HEK293 (cell line): ENCODE measurements around the gene ASCC1.

Experiments
- BCL11A ChIP-seq: fragments of 450-650 bp; formaldehyde crosslinking; IDR thresholded peaks from 2 replicates; pipeline ENCODE4 v1.5.1; 2016; ENCODE audit warnings: low read depth, missing biosample characterization, missing genetic modification characterization
- BCL6B ChIP-seq: fragments of 450-650 bp; formaldehyde crosslinking; IDR thresholded peaks from 2 replicates; pipeline ENCODE4 v1.5.1; 2017; ENCODE audit warnings: missing biosample characterization, missing genetic modification characterization
- GFI1B ChIP-seq: fragments of 450-650 bp; formaldehyde crosslinking; IDR thresholded peaks from 2 replicates; pipeline ENCODE4 v1.5.1; 2016; ENCODE audit warnings: missing biosample characterization, missing genetic modification characterization
- IKZF3 ChIP-seq: fragments of 450-650 bp; IDR thresholded peaks from 2 replicates; pipeline ENCODE4 v1.5.0; 2018; ENCODE audit warnings: missing biosample characterization, mild to moderate bottlenecking, missing genetic modification characterization, moderate library complexity
- KLF17 ChIP-seq: fragments of 450-650 bp; formaldehyde crosslinking; IDR thresholded peaks from 2 replicates; pipeline ENCODE4 v1.5.1; 2016; ENCODE audit warnings: missing biosample characterization, missing genetic modification characterization
- MZF1 ChIP-seq: fragments of 450-650 bp; formaldehyde crosslinking; IDR thresholded peaks from 2 replicates; pipeline ENCODE4 v1.5.1; 2017; ENCODE audit warnings: missing biosample characterization, missing genetic modification characterization, borderline replicate concordance
- OSR2 ChIP-seq: fragments of 450-650 bp; formaldehyde crosslinking; IDR thresholded peaks from 2 replicates; pipeline ENCODE4 v1.5.1; 2016; ENCODE audit warnings: missing biosample characterization, missing genetic modification characterization
- OVOL3 ChIP-seq: fragments of 450-650 bp; formaldehyde crosslinking; IDR thresholded peaks from 2 replicates; pipeline ENCODE4 v1.5.1; 2016; ENCODE audit warnings: missing biosample characterization, missing genetic modification characterization
- SP7 ChIP-seq: fragments of 450-650 bp; formaldehyde crosslinking; IDR thresholded peaks from 2 replicates; pipeline ENCODE4 v1.5.1; 2016; ENCODE audit warnings: missing biosample characterization, missing genetic modification characterization
- WT1 ChIP-seq: fragments of 450-650 bp; formaldehyde crosslinking; IDR thresholded peaks from 2 replicates; pipeline ENCODE4 v1.5.1; 2016; ENCODE audit warnings: missing biosample characterization, missing genetic modification characterization
- YY2 ChIP-seq: fragments of 450-650 bp; formaldehyde crosslinking; IDR thresholded peaks from 2 replicates; pipeline ENCODE4 v1.5.1; 2016; ENCODE audit warnings: missing biosample characterization, missing genetic modification characterization
- ZBTB17 ChIP-seq: fragments of 450-650 bp; formaldehyde crosslinking; IDR thresholded peaks from 2 replicates; pipeline ENCODE4 v1.5.1; 2016; ENCODE audit warnings: missing biosample characterization, missing genetic modification characterization
- ZBTB20 ChIP-seq: fragments of 450-650 bp; formaldehyde crosslinking; IDR thresholded peaks from 2 replicates; pipeline ENCODE4 v1.5.1; 2016; ENCODE audit warnings: missing biosample characterization, missing genetic modification characterization
- ZBTB48 ChIP-seq: fragments of 450-650 bp; formaldehyde crosslinking; IDR thresholded peaks from 2 replicates; pipeline ENCODE4 v1.5.1; 2016; ENCODE audit warnings: missing biosample characterization, missing genetic modification characterization
- ZBTB7A ChIP-seq: fragments of 450-650 bp; formaldehyde crosslinking; IDR thresholded peaks from 2 replicates; pipeline ENCODE4 v1.5.1; 2016; ENCODE audit warnings: low read depth, missing biosample characterization, missing genetic modification characterization
- ZEB2 ChIP-seq: fragments of 450-650 bp; formaldehyde crosslinking; IDR thresholded peaks from 2 replicates; pipeline ENCODE4 v1.5.1; 2016; ENCODE audit warnings: missing biosample characterization, missing genetic modification characterization
- ZNF16 ChIP-seq: fragments of 450-650 bp; formaldehyde crosslinking; IDR thresholded peaks from 2 replicates; pipeline ENCODE4 v1.5.1; 2016; ENCODE audit warnings: low read depth, missing biosample characterization, missing genetic modification characterization
- ZNF23 ChIP-seq: fragments of 450-650 bp; formaldehyde crosslinking; IDR thresholded peaks from 2 replicates; pipeline ENCODE4 v1.5.1; 2016; ENCODE audit warnings: missing biosample characterization, missing genetic modification characterization, borderline replicate concordance
- ZNF239 ChIP-seq: fragments of 450-650 bp; formaldehyde crosslinking; IDR thresholded peaks from 2 replicates; pipeline ENCODE4 v1.5.1; 2016; ENCODE audit warnings: missing biosample characterization, missing genetic modification characterization
- ZNF302 ChIP-seq: fragments of 450-650 bp; formaldehyde crosslinking; IDR thresholded peaks from 2 replicates; pipeline ENCODE4 v1.5.1; 2016; ENCODE audit warnings: missing biosample characterization, missing genetic modification characterization, low read depth
- ZNF335 ChIP-seq: fragments of 450-650 bp; formaldehyde crosslinking; conservative IDR thresholded peaks from 2 replicates; pipeline ENCODE4 v1.5.1; 2016; ENCODE audit warnings: missing biosample characterization, missing genetic modification characterization
- ZNF362 ChIP-seq: fragments of 450-650 bp; formaldehyde crosslinking; IDR thresholded peaks from 2 replicates; pipeline ENCODE4 v1.5.1; 2016; ENCODE audit warnings: missing biosample characterization, missing genetic modification characterization
- ZNF366 ChIP-seq: fragments of 450-650 bp; formaldehyde crosslinking; conservative IDR thresholded peaks from 2 replicates; pipeline ENCODE4 v1.5.1; 2016; ENCODE audit warnings: missing biosample characterization, missing genetic modification characterization
- ZNF394 ChIP-seq: fragments of 450-650 bp; formaldehyde crosslinking; IDR thresholded peaks from 2 replicates; pipeline ENCODE4 v1.5.1; 2016; ENCODE audit warnings: missing biosample characterization, missing genetic modification characterization, mild to moderate bottlenecking, moderate library complexity, borderline replicate concordance
- ZNF398 ChIP-seq: fragments of 450-650 bp; formaldehyde crosslinking; IDR thresholded peaks from 2 replicates; pipeline ENCODE4 v1.5.1; 2017; ENCODE audit warnings: missing biosample characterization, missing genetic modification characterization
- ZNF404 ChIP-seq: fragments of 450-650 bp; formaldehyde crosslinking; IDR thresholded peaks from 2 replicates; pipeline ENCODE4 v1.5.1; 2017; ENCODE audit warnings: missing biosample characterization, missing genetic modification characterization
- ZNF433 ChIP-seq: fragments of 450-650 bp; formaldehyde crosslinking; IDR thresholded peaks from 2 replicates; pipeline ENCODE4 v1.5.1; 2016; ENCODE audit warnings: missing biosample characterization, missing genetic modification characterization, low read depth
- ZNF510 ChIP-seq: fragments of 450-650 bp; formaldehyde crosslinking; IDR thresholded peaks from 2 replicates; pipeline ENCODE4 v1.5.1; 2018; ENCODE audit warnings: mild to moderate bottlenecking, missing genetic modification characterization, missing biosample characterization; ENCODE audit not compliant: insufficient replicate concordance
- ZNF521 ChIP-seq: fragments of 450-650 bp; formaldehyde crosslinking; IDR thresholded peaks from 2 replicates; pipeline ENCODE4 v1.5.1; 2017; ENCODE audit warnings: missing biosample characterization, mild to moderate bottlenecking, missing genetic modification characterization
- ZNF548 ChIP-seq: fragments of 450-650 bp; formaldehyde crosslinking; IDR thresholded peaks from 2 replicates; pipeline ENCODE4 v1.5.1; 2016; ENCODE audit warnings: missing biosample characterization, missing genetic modification characterization
- ZNF670 ChIP-seq: fragments of 450-650 bp; formaldehyde crosslinking; IDR thresholded peaks from 2 replicates; pipeline ENCODE4 v1.5.1; 2016; ENCODE audit warnings: missing biosample characterization, missing genetic modification characterization, low read depth
- ZNF704 ChIP-seq: fragments of 450-650 bp; formaldehyde crosslinking; IDR thresholded peaks from 2 replicates; pipeline ENCODE4 v1.5.1; 2016; ENCODE audit warnings: missing biosample characterization, missing genetic modification characterization
- ZNF747 ChIP-seq: fragments of 450-650 bp; formaldehyde crosslinking; IDR thresholded peaks from 2 replicates; pipeline ENCODE4 v1.5.1; 2016; ENCODE audit warnings: missing biosample characterization, missing genetic modification characterization
- ZSCAN16 ChIP-seq: fragments of 450-650 bp; formaldehyde crosslinking; IDR thresholded peaks from 2 replicates; pipeline ENCODE4 v1.5.1; 2016; ENCODE audit warnings: missing biosample characterization, missing genetic modification characterization
- ZSCAN23 ChIP-seq: fragments of 450-650 bp; formaldehyde crosslinking; IDR thresholded peaks from 2 replicates; pipeline ENCODE4 v1.5.1; 2016; ENCODE audit warnings: missing biosample characterization, missing genetic modification characterization
- ZXDB ChIP-seq: fragments of 450-650 bp; formaldehyde crosslinking; IDR thresholded peaks from 2 replicates; pipeline ENCODE4 v1.5.1; 2016; ENCODE audit warnings: missing biosample characterization, missing genetic modification characterization

Gene ASCC1

GRCh38 chr10:72243822-72244437, 27.9 kb upstream of the ASCC1 start (continued):
- no peak for TF ChIP-seq ZNF302 (tag by site-specific recombination)
- no peak for TF ChIP-seq ZNF548 (tag by site-specific recombination)
- no peak for TF ChIP-seq BCL11A (tag by site-specific recombination)
- no peak for TF ChIP-seq ZNF747 (tag by site-specific recombination)
- TF ChIP-seq ZNF394 (tag by site-specific recombination) = peak; percentile 36; the same call in 1 of the 2 replicates
- TF ChIP-seq OSR2 (tag by site-specific recombination) = peak; percentile 58; the same call in 1 of the 2 replicates
- peak; percentile 33; the same call in 1 of the 2 replicates for TF ChIP-seq ZNF335 (tag by site-specific recombination)
- no peak for TF ChIP-seq MZF1 (tag by site-specific recombination)
- no peak for TF ChIP-seq ZSCAN23 (tag by site-specific recombination)
- TF ChIP-seq ZEB2 (tag by site-specific recombination) = 0 out of 2 replicates have a peak, but pooled peaks have one; percentile 69
- no peak for TF ChIP-seq ZNF704
- no peak for TF ChIP-seq ZNF362 (tag by site-specific recombination)
- TF ChIP-seq ZNF404 (tag by site-specific recombination) = no peak
- no peak for TF ChIP-seq SP7
- TF ChIP-seq GFI1B (tag by site-specific recombination) = peak; percentile 67; the same call in 1 of the 2 replicates
- no peak for TF ChIP-seq ZNF16
- peak; percentile 95 for TF ChIP-seq WT1 (tag by site-specific recombination)
- TF ChIP-seq BCL6B (tag by site-specific recombination) = no peak; the same call in 1 of the 2 replicates
- TF ChIP-seq YY2 = no peak
- peak; percentile 11; the same call in 1 of the 2 replicates for TF ChIP-seq ZBTB17 (tag by site-specific recombination)
- TF ChIP-seq IKZF3 (tag by site-specific recombination) = 0 out of 2 replicates have a peak, but pooled peaks have one; percentile 17
- TF ChIP-seq ZBTB7A (tag by site-specific recombination) = 0 out of 2 replicates have a peak, but pooled peaks have one; percentile 38
- peak; percentile 82 for TF ChIP-seq KLF17 (tag by site-specific recombination)
- TF ChIP-seq ZBTB20 (tag by site-specific recombination) = peak; percentile 64
- no peak for TF ChIP-seq ZNF366 (tag by site-specific recombination)
- TF ChIP-seq ZNF521 (tag by site-specific recombination) = no peak
- TF ChIP-seq ZNF398 (tag by site-specific recombination) = no peak
- TF ChIP-seq ZBTB48 = peak; percentile 85
- no peak for TF ChIP-seq ZNF670 (tag by site-specific recombination)
- TF ChIP-seq ZNF510 (tag by site-specific recombination) = no peak
- TF ChIP-seq ZXDB (tag by site-specific recombination) = no peak; the same call in 1 of the 2 replicates
- TF ChIP-seq ZNF23 (tag by site-specific recombination) = no peak
- no peak for TF ChIP-seq ZNF239 (tag by site-specific recombination)
- TF ChIP-seq ZSCAN16 (tag by site-specific recombination) = 0 out of 2 replicates have a peak, but pooled peaks have one; percentile 16
- TF ChIP-seq ZNF433 = no peak
- TF ChIP-seq OVOL3 (tag by site-specific recombination) = no peak
